DLD1 (cell line): ENCODE measurements around the gene CDH6.

Experiments used
- in situ Hi-C: cut with HindIII; loops from 2 replicates; pipeline ENCODE4 v1.10.0; 2017; ENCODE audit warnings: low sequenced_read_pairs

CDH6 gene

DNA sequence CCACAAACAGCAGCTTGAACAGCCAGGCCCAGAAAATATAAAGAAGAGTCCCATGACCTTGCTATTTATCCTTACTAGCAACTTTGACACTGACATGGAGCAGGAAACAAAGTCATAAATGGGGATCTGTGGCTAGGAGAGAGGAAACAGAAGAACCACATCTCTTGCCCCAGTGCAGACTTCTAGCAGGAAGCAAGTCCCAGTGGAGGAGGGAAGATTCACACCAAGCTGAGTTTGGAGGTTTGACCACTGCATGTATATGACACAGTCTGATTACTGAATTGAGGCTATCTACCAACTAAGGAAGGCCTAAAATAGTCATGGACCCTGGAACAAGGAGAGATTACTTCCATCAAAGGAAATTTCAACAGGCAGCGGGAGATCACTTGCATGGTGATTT lies 51.4 kb downstream of the CDH6 start:
- in situ Hi-C loops, result no loop called here

GRCh38 chr5:31247381-31247780 lies 53.9 kb downstream of the CDH6 start:
- in situ Hi-C loops, result no loop called here

- in situ Hi-C loops, result no loop called here
These were observed 56.7 kb downstream of the CDH6 start for GRCh38 chr5:31250201-31250600.

- in situ Hi-C loops, result no loop called here
These were observed 57.5 kb downstream of the CDH6 start for GRCh38 chr5:31251032-31251431.

DNA sequence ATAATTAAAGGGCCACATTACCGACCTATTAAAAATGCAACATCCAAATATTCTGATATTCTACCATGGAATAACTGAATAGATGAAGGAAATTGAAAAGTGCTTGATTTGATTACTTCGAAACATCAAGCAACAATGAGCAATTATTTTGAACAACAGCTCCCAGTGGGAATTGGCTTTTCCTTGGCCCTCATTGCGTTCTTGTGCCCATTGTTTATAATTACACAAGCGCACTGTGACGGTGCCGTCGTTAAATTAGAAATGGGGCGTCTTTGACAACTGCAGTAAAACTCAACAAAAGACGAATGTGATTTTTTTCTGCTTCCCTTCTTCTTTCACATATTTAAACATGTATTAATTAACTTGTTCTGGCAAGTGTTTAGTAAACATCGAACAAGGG lies 61.6 kb downstream of the CDH6 start:
- in situ Hi-C loops, result no loop called here

DNA sequence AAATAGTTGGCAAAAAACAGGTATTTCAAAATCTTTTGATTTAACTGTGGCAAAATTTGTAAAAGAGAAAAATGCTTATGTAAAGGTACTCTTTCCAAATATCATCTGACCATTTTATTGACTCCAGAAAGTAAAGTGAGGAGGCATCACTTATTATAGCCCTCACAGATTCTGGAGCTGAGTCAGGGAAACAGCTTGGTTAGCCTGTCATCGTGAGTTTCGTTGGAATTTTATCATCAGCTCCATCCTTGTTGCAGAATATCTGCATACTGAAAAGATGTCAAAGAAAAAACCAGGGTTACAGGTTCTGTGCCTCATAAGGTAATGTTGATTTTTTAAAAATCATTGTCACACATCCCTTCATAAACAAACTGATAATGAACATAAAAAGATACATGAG lies 74.8 kb downstream of the CDH6 start:
- in situ Hi-C loops, result no loop called here

DNA sequence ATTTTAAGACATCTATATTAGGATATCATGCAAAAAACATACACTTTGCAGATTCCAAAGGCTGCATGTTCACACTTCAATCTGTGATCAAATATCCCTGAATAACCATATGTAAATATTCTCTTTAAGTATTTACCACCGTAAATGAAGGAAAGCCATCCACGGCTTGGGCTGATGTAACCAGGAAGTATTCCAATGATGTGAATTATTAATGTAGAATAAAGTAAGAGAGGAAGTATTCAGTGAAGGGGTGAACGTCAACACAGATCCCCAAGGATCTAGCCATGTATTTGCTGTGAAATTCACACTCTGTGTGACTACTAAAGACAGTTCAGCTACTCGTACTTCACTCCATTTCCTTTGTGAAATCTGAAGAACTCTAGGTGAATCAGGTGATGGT lies 75.2 kb downstream of the CDH6 start:
- in situ Hi-C loops, result no loop called here

DNA sequence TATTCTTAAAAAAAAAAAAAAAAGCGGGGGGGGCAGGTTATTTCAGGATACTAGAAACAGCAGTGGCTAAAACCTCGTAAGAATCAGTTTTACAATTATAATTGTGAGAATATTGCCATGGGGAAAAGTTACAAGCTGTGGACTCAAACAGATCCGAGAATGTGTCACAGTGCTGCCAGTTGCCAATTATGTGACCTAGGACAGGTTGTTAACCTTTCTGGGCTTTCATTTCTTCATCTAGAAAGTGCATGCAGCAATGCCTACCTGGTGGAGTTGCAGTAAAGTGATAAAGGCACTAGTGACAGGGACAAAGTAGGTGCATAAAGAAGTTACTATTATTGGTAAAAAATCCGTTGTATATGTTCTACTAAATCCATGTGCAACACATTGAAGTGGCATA lies 75.8 kb downstream of the CDH6 start:
- in situ Hi-C loops, result no loop called here

GRCh38 chr5:31270396-31270795 lies 76.9 kb downstream of the CDH6 start:
- in situ Hi-C loops, result no loop called here

GRCh38 chr5:31271567-31271966 lies 78.1 kb downstream of the CDH6 start:
- in situ Hi-C loops, result no loop called here

- in situ Hi-C loops, result no loop called here
These were observed 79.7 kb downstream of the CDH6 start for GRCh38 chr5:31273161-31273560.

GRCh38 chr5:31273631-31274378 lies 80.3 kb downstream of the CDH6 start:
- in situ Hi-C loops, result no loop called here

- in situ Hi-C loops, result no loop called here
These were observed 86.7 kb downstream of the CDH6 start for GRCh38 chr5:31280210-31280609.

DNA sequence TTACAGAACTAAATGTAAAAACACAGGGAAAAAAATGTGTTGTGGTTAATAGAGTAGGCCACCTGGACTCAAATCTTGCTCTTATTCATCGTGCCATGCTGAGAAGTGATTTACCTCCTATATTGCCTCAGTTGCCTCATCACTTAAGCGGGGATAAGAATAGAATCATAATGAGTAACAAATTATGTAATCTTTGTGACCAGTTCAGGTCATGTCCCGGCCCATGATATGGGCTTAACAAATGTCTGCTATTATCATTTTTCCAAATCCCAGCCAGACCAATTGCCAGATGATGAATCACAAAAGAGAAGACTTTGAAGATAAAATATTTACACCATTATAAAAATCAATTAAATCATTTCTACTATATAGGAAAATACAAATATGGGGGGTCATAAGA lies 89.8 kb downstream of the CDH6 start:
- in situ Hi-C loops, result no loop called here

- in situ Hi-C loops, result no loop called here
These were observed 91.5 kb downstream of the CDH6 start for GRCh38 chr5:31285025-31285424.

DNA sequence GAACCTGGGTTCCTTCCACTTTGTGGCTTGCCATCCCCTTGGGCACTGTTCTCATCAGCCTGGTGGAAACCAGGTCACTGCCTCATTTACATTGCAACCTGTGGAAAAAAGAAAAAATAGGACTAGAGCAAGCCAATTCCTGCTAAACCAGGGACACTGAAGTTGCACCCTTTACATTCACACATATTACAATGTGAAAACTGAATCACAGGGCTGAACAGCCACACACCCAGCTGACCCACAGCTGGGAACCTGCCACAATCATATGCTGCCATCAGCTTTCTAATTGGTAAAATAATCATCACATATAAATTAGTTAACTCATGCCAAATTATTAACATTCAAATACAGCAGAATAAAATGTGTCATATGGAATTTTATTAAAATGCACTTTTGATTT lies 94.5 kb downstream of the CDH6 start:
- in situ Hi-C loops, result no loop called here

DNA sequence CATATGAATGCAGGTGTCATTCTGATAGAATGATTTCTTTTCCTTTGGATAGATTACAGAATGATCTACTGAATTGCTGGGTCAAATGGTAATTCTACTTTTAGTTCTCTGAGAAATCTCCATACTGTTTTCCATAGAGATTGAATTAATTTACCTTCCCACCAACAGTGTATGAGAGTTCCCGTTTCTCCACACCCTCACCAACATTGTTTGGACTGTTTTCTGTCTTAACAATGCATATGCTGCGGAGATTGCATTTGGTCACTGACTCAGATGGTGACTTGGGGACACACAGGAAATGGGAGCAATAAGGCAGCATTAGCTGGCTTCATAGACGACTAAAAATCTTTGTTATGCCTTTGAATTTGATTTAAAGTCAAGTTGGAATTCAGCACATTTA lies 95.9 kb downstream of the CDH6 start:
- in situ Hi-C loops, result no loop called here

GRCh38 chr5:31291323-31291854 lies 97.9 kb downstream of the CDH6 start:
- in situ Hi-C loops, result no loop called here

DNA sequence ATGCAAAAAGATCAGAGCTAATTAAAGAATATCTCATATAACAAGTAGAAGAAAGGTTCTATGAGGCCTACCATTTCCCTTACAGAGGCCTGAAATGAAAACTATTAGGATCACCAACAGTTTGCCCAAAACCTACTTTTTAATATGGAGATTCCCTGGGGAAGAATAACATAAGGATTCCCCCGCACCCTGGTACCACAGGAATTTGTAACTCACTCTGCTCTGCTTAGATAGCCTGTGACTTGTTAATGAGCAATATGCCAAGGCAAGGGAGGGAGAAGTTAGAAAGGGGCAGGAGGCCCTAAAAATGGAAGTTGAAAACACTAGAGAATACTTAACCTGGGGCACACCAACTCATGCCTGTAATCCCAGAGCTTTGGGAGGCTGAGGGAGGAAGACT lies 107.0 kb downstream of the CDH6 start:
- in situ Hi-C loops, result no loop called here

DNA sequence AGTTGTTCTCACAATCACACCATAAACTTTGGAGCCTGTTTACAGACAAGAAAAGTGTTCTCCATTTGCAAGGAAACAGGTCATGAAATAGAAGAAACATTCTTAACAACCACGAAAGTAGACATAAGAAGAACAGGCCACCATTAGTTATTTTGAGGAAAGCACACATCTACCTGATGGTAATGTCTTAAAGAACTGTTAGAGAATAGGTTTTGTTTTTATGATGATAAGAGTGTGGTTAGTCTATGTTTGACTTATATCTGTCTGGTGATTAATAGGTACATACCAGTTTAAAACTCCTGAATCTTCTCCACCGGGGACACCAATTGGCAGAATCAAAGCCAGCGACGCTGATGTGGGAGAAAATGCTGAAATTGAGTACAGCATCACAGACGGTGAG lies 108.3 kb downstream of the CDH6 start:
- in situ Hi-C loops, result no loop called here

GRCh38 chr5:31303688-31304087 lies 110.2 kb downstream of the CDH6 start:
- in situ Hi-C loops, result no loop called here

- in situ Hi-C loops, result no loop called here
These were observed 124.2 kb downstream of the CDH6 start for GRCh38 chr5:31317665-31318064.

DNA sequence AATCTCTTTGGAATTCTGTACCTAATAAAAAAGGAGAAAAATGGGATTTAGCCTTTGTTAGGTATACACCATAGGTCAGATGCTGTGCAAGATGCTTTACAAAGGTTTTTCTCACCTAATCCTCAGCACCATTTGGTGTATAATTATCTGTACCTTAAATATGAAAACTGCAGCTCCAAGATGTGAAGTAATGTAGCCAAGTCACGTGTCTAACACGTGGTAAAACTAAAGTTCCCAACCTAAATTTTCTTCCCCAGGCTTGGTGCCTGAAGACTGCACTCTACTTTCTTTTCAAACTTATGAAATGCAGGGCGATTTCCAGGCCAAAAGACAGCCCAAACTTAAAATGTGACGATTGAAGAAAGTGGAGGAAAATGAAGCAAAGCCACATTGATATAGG lies 125.8 kb downstream of the CDH6 start:
- in situ Hi-C loops, result no loop called here
